Hematopoietic multipotent progenitor cell treated with erythropoietin and hydrocortisone succinate and interleukin-3 and kit ligand, for 15 days (in vitro differentiated cells): ENCODE data around the gene TRIM47.
"Not testable (repeated sequence)": the region's sequence is repeated elsewhere in the genome, so short reads cannot be mapped to it uniquely, and the experiment has no call there.

Experiments used
- DNase-seq: peaks from one replicate; pipeline ENCODE4 v3.0.0-alpha.2; 2015; ENCODE audit warnings: low spot score

TRIM47 gene

DNA sequence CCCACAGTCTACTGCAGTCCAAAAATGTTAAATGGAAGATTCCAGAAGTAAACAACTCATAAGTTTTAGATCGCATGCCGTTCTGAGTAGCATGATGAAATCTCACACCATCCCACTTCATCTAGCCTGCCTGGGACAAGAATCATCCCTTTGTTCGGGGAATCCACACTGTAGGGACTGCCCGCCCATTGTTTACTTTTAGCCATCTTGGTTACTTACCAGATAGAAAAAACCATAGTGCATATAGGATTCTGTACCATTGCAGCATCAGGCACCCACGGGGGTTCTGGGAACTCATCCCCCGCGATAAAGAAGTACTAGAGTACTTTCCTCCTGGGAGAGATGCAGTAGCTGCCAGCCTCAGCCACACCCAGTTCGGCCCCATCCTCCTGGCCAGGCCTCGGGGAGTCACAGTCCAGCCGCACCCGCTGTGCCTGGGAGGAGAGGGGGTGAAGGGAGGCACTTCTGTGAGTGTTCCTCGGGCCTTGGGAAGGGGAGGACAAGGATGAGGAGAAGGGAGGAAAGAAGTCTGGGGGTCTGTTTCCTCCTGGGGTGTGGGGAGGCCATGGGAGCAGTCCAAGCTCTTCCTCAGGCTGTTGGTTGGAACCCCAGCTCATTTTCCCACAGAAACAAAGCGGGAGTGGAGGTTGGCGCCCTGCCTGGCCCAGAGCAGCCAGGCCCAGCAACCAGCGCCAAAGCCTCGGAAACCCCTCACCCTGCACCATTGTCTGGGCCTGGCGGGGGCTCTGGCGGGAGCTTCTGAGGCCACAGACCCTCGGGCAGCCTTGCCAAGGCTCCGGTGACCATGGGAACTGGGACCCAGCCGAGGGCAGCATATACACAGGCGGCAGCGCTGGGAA lies 8.9 kb downstream of the TRIM47 start:
- DNase-seq: no peak

DNA sequence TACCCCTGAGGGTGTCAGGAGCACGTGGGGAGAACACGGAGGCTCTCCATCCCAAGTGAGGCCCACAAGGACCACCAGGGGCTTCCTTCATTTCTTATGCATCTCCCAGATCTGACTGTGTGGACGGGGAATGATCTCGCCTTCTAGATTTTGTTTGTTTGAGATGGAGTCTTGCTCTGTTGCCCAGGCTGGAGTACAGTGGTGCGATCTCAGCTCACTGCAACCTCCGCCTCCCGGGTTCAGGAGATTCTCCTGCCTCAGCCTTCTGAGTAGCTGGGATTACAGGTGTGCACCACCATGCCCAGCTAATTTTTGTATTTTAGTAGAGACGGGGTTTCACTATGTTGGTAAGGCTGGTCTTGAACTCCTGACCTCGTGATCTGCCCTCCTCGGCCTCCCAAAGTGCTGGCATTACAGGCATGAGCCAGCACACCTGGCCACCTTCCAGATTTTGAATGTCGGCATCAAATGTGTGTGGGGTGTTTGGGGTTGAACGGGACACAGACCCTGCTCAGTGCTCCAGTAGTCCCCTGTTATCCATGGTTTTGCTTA lies 9.6 kb downstream of the TRIM47 start:
- DNase-seq: not testable (repeated sequence)

DNA sequence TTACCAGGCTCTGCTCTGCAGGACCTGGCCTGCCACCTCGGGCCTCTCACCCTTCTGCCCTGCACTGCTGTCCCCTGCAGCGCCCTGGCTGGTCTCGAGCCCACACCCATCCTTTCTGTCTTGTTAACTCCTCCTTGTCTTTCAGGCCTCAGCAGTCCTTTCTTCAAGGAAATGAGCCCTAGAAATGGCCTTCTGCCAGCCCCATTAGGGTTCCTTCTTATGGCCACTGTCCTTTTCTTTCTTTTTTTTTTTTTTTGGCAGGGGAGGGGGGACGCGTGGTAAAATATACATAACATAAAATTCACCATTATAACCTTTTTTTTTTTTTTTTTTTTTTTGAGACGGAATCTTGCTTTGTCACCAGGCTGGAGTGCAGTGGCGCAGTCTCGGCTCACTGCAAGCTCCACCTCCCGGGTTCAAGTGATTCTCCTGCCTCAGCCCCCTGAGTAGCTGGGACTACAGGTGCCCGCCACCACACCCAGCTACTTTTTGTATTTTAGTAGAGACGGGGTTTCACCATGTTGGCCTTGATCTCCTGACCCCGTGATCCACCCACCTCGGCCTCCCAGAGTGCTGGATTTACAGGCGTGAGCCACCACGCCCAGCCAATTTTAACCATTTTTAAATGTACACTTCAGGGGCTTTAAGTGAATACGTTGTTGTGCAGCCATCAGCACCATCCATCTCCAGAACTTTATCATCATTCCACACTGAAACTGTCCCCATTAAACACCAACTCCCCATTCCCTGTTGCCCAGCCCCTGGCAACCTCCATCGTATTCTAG lies 12.8 kb downstream of the TRIM47 start:
- DNase-seq: not testable (repeated sequence)

DNA sequence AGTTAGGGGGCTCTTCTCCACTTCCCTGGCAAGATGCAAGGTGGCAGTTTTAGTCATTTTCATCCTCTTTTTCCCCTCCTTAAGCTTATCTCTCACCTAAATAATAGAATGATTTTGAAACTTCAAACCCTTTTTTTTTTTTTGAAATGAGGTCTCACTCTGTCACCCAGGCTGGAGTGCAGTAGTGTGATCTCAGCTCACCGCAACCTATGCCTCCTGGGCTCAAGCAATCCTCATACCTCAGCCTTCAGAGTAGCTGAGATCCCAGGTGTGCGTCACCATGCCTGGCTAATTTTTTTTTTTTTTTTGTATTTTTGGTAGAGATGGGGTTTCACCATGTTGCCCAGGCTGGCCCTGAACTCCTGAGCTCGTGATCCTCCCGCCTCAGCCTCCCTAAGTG lies 13.5 kb downstream of the TRIM47 start:
- not testable (repeated sequence) for DNase-seq

DNA sequence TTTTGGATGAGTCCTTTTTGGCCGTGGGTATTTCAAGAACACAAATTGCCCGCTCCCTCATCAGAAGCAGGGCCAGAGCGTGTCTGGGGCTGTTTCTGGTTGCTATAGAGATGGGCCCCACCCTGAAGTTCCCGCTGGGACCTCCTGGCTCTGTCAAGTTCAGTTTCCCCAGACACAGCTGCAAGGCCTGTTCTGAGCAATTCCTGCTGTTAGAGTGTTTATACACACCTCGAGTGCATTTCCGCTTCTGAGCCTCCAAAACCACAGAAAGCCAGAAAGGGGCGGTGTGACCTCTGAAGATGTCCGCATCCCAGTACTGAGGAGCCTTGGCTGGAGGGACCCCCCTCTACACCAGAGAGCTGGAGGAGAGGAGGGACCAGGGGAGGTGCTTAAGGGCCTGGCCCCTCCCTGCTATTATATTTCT lies 13.9 kb downstream of the TRIM47 start:
- no peak for DNase-seq

DNA sequence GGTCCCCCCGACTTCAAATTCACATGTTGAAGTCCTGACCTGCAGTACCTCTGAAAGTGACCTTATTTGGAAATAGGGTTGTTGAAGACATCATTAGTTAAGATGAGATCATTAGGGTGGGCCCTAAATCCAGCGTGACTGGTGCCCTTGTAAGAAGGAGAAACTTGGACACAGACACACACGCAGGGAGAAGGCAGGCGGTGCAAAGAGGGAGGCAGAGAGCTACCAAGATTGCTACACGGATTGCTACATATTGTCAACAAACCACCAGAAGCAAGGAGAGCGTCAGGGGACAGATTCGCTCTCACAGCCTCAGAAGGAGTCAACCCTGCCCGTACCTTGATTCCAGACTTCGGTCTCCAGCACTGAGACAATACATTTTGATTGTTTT lies 16.5 kb downstream of the TRIM47 start:
- DNase-seq: no peak

DNA sequence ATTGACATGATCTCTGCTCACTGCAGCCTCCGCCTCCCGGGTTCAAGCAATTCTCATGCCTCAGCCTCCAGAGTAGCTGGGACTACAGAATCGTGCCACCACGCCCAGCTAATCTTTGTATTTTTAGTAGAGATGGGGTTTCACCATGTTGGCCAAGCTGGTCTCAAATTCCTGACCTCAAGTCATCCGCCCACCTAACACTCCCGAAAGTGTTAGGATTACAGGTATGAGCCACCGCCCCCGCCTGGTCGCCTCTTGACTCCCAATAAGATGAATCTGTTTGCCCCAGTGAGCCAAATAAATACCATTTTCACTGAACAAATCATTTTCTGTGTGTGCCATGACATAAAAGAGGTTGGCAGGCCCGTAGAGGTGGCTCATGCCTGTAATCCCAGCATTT lies 19.0 kb downstream of the TRIM47 start:
- DNase-seq: not testable (repeated sequence)

DNA sequence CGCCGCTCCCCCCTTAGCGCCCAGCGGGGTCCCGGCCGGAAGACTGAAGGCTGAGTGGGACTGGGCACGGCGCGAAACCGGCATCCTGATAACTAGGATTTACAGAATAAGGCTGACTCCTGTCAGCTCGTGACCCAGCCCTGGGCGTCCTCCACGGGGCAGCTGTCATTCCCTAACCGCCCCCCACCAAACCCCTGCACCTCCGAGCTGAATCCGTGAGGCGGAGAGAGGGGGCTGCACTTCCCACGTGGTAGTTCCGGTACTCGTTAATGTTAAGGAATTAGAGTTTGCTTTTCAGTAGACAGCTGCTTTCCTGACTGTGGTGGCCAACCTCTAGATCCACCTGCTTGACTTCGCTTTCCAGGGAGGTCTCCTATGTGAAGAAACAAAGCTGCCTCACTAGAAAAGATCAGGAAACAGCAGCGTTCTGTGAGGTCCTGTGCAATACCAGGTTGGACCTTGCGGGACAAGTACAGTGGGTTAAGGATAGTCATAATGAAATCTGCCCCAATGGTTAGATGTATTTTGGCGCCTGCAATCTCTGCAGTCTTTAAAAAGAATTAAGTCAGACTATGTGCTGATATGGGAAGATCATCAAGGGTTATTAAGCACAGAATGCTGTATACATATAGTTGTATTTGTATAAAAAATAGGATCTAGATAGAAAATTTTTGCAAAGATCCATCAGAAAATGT lies 22.2 kb downstream of the TRIM47 start:
- DNase-seq: no peak

DNA sequence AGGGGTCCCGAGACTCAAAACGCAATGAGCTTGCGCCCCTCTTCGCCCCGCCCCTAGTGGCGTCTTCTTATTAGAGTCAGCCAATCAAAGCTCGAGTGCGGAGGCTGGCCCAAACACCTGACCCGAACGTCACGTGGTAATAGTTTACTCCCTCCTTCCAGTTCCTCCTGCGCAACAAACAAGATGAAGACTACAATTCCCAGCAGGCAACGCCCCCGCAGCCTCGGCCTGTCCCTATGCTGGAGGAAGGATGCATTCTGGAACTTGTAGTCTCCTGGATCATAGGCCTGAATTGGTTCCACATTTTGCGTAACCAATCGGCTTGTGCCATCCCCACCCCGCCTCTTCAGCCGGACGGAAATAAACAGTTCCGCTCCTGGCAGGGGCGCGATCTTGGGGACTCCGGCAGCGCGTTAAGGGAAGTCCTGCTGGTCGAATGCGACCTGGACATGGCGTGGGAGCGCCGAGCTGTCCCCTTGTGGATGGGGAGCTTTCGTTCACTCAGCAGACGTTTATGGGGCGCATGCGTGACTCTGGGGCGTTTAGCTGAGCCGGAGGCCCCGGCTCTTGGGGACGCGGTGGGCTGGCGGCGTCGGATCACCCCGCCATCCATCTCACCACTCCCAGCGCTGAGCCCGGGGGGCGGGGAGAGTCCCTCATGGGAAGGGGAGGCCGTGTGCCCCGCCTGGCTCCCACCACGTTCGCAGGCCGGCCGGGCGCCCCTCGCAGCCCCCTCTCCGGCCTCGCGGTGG lies 22.9 kb downstream of the TRIM47 start, which contains the start of gene WBP2:
Gene WBP2, minus strand, starts transcription at position 26 of the 752 bp plus-strand sequence. CDS start 38 bp downstream, outside the sequence.
- DNase-seq: peak; percentile 100

DNA sequence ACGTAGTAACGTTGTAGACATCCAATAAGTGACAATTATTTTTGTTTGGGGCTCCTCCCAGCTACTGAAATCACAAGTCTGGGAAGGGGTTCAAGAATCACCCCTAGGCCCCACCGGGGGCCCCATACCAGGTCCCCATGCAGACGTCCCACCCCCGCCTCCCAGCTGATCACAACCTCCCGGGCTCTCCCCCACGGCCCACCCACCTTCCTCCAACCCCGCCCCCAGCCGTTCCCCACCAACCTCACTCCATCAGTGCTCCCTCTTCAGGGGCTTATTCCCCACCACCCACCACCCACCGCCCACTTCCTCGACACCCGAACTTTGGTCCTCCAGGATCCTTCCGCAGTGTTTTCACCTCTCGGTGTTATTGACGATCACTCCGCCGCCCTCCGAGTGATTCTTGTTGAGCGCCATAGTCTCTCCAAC lies 23.5 kb downstream of the TRIM47 start:
- no peak for DNase-seq

DNA sequence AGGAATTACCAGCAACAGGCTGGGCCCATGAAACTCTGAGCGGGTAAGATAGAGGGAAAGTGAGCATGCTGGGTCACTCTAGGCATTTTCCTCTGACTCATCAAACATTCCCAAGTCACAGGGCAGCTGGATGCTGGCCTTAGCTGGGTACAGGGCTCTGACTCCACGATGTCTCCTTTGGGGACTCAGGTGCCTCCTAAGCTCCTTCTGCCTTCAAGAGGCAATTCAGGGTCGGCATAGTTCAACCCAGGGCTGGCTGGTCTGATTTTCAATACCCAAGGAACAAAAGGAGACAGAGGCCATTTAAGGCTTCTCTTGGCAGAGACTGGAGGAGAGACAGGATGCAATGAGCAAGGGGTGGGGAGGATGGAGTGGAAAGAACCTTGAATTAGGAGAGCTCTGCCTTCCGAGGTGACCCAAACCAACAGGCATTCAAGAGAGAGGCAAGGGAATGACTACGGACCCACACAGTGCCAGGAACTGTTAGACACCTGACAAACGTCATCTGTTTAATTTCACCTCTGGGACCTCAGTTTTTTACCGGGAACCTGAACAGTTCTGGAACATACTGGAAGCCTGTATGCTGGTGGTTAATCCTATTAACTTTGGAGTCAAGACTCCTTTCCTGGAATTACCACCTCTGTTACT lies 24.2 kb downstream of the TRIM47 start:
- DNase-seq: peak; percentile 41

DNA sequence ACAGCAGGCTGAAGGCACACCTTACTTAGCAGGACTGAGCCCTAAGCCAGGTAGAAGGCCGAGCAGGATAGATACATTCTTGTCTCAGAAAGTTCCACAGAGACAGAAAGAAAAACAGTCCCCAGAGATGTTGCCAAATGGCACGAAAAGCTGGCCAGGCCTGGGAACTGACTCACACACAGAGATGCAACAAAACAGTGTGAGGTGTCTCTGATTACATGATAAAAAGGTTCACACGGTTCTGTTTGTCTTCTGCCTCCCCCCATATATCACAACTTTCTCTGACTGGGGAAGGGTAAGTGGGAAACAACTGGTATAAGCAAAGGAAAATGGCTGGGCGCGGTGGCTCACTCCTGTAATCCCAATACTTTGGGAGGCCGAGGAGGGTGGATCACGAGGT lies 24.9 kb downstream of the TRIM47 start:
- DNase-seq: no peak

DNA sequence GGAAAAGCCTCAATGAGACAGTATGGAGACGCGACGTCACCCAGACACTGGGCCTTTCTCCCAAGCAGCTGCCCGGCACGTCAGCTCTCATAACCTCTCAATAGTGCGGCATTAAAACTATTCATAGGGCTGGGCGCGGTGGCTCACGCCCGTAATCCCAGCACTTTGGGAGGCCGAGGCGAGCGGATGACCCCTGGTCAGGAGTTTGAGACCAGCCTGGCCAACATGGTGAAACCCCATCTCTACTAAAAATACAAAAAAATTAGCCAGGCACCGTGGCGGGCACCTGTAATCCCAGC lies 26.7 kb downstream of the TRIM47 start:
- not testable (repeated sequence) for DNase-seq

DNA sequence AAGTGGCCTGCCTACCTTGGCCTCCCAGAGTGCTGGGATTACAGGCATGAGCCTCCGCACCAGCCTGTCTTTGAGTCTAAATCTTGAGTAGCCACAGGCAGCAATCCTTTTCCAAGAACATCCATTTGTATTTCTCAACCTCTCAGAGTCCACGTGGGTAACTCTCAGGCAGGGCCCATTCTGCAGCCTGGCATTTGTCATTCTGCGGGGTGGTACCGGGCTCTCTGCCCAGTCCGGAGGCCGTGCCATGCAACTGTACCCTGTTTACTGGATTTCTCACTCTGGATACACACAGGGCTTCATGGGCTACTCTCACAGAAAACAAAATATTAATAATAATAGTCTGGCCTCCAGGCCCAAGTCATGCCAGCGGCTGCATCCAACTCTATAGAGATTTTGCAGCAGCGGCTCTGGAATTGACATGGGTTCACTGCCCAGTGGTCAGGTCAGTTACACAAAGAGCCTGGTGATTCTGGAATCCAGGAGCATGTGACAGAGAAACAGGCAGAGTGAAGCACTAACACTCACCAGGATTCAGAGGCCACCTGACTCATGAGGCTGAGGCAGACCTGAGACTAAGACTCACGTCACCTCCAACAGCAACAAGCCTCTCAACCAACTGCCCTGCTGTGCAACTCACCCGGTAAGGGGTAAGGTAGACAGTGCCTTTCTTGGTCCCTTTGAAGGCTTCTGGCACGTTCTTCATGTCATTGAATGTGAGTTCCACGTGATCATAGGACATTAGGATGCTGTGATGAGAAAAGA lies 27.3 kb downstream of the TRIM47 start:
- no peak for DNase-seq

DNA sequence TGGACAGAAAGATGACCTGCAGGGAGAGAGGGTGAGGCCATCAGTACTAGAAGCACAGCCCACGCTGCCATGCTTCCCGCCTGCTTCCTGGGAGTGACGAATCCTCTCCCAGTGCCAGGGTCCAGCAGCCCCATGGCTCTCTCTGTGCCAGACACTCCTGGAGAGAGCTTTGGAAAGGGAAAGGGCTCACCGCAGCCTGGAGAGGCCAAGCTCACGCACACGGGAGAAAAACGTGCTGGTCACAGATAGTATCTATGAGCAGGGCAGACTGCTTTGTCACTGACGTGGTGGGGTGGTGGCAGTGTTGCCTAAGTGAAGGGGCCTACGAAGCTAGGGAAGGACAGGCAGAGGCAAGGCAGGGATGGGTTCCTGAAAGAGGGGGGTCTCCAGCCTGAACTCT lies 28.7 kb downstream of the TRIM47 start:
- DNase-seq: peak; percentile 79

DNA sequence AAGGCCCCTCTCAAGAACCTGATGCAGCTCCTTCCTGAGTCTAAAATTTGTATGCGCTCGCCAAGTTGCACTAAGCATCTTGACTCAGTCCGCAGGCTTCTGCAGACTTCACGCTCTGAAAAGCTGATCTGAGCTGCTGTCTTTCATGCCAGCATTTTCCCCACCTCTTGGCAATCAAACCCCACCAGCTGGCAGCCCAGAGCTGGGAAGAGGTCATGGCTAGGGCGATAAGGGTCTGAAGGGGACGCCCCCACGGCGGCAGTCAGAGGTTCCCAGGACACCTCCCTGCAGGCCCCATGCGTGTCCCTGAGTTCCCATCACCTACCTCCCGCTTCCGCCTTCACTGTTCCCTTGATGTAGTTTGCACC lies 29.1 kb downstream of the TRIM47 start:
- peak; percentile 85 for DNase-seq

DNA sequence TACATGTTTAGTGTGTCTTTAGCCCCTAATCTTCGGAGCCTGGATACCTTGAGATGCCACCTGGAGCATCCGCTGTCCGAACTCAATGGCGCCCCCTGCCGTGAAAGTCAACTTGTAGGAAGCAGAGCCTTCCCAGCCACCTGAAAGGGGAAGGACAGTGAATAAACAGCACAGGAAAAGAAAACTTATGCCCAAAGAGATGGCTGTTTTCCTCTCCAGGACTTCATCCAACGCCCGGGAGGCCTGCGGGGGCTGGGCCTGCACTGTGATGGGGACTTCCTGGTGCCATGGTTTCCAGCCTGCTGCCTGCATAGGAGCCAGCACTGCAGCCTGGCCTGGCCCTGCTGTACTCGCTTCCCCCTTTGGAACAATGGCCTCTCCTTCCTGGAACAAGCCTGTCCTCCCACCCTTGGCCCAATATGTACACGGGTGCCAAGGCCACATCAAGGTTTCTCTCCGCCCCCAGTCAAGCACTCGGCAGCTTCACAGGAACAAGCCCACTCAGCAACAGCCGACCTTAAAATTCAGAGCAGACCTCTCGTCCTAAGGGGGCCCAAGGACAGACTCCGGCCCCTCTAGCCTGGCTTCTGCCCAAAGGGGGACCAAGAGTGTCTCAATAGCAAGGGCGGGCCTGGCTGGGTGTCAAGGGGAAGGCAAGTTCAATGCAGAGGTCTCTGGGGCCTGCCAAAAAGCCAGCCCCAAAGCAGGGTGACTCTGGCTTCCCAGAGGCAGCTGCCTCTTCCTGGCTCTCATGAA lies 29.7 kb downstream of the TRIM47 start:
- peak; percentile 82 for DNase-seq

DNA sequence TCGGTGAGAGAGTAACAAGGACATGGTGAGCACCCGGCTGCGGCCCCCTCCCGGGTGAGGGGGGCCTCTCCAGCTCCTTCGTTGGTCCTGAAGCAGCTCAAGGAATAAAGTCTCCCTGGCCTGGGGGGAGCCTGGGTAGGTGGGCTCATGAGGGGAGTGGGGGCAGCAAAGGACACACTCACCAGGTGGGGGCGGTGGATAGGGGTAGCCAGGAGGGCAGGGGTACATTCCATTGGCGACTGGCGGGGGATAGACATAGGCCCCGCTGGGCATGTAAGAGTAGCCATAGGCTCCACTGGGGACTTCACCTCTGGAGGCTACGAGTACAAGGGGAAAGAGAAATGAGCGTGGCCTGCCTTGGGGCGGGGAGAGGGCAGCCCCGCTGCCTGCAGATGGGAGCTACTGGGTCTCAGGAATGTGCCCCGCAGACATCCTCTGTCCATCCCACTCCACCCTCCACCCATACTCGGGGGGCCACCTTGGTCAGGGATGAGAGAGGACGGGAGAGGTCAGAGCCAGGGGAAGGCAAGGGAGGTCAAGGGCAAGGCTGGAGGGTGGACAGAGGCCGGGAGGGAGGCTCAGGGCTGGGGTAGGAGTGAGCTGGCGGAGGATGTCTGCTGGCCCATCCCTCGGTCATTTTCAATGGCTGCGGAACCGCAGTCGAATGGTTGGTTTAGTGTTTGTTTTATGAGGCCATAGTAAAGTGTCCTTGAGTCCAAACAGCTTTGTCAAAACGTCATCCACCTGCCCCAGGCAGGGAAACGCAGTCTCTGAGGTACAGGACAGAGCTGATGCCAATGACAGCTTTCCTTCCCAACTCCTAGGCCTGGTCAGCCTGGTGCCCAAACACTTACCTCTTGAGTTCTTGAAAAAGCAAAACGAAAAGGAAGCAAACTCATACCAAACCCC lies 30.5 kb downstream of the TRIM47 start:
- DNase-seq: no peak
